GM12872 (cell line): ENCODE results near the gene MGME1.
A peak's percentile ranks its signal among the peaks of the same experiment; 100 is the strongest.

Experiments used
- CTCF ChIP-seq: IDR thresholded peaks from 3 replicates; pipeline ENCODE4 v1.5.1; 2011; ENCODE audit warnings: low read depth, mild to moderate bottlenecking, low read length, moderate library complexity; ENCODE audit not compliant: insufficient read depth

Gene MGME1

GRCh38 chr20:18011482-18011881, 42.7 kb downstream of the MGME1 start:
- TF ChIP-seq CTCF: no peak

- no peak for TF ChIP-seq CTCF
These were observed 43.3 kb downstream of the MGME1 start for GRCh38 chr20:18011951-18012645.

GRCh38 chr20:18012901-18013300, 44.1 kb downstream of the MGME1 start:
- no peak for TF ChIP-seq CTCF

- TF ChIP-seq CTCF: no peak
These were observed 45.6 kb downstream of the MGME1 start for GRCh38 chr20:18014411-18014810.

- no peak for TF ChIP-seq CTCF
These were observed 48.0 kb downstream of the MGME1 start for GRCh38 chr20:18016772-18017171.

- TF ChIP-seq CTCF: no peak
These were observed 49.3 kb downstream of the MGME1 start for GRCh38 chr20:18018100-18018499.

- TF ChIP-seq CTCF: peak; percentile 82
These were observed 50.2 kb downstream of the MGME1 start for GRCh38 chr20:18019068-18019467.
